Measurements from ENCODE around the gene NCK2.

DNA sequence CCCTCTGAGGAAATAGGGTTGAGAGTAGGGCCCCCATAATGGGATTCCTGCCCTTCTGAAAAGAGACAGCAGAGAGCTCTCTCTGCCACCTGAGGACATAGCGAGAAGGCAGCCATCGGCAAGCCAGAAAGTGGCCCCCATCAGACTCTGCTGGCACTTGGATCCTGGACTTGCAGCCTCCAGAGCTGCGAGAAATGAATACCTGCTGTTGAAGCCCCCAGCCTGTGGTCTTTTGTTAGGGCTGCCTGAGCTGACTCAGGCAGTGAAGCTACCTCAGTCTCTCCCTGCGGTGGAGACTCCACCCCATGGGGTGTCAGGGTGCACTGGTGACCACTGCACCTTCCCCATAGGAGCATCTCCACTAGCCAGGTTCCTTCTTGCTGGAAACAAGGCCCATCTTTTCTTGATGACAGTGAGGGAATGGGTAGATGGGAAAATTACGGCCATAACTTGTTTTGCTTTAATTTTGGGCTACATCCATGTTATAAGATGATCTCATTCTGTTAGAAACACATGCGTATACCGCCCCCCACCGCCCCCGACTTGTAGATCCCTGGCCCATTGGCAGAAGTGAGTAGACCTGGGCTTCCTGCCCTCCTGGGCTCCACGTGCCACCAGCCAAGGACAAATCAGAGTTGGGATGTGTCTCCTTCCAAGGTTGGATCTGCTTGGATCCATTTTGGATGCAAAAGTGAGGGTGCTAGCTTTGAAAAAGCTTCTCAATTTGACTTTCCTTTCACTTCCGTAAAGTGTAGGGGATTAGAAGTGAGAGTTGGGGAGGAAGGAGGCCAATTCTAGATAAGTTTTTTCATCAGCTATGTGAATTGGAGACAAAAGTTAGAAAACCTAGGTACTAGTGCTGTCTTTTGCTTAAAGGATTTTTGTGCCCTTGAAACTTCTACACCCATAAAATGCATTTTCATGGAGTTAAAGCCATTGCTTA lies 42.9 kb downstream of the NCK2 start:
- TF ChIP-seq, protein P1, sequence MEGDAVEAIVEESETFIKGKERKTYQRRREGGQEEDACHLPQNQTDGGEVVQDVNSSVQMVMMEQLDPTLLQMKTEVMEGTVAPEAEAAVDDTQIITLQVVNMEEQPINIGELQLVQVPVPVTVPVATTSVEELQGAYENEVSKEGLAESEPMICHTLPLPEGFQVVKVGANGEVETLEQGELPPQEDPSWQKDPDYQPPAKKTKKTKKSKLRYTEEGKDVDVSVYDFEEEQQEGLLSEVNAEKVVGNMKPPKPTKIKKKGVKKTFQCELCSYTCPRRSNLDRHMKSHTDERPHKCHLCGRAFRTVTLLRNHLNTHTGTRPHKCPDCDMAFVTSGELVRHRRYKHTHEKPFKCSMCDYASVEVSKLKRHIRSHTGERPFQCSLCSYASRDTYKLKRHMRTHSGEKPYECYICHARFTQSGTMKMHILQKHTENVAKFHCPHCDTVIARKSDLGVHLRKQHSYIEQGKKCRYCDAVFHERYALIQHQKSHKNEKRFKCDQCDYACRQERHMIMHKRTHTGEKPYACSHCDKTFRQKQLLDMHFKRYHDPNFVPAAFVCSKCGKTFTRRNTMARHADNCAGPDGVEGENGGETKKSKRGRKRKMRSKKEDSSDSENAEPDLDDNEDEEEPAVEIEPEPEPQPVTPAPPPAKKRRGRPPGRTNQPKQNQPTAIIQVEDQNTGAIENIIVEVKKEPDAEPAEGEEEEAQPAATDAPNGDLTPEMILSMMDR (IDR thresholded peaks at IDR 0.05 in 2 of 3, conservative IDR thresholded peaks at IDR 0.05 in 1 of 3; ENCODE audit: borderline replicate concordance in 1 of 3, insufficient read depth in 1 of 3, low read depth in 2 of 3, low read length in 2 of 3) = no peak
- TF ChIP-seq RAD21 (IDR thresholded peaks at IDR 0.05; ENCODE audit: low read depth) (no peak), POLR2AphosphoS5 (IDR thresholded peaks at IDR 0.05; ENCODE audit: low read depth, low read length) (no peak), POLR2A (IDR thresholded peaks at IDR 0.05; ENCODE audit: borderline replicate concordance, extremely low read depth, insufficient read depth, insufficient read length) (no peak), EZH2 (IDR thresholded peaks at IDR 0.05) (no peak), ELF1 (IDR thresholded peaks at IDR 0.05; ENCODE audit: borderline replicate concordance, low read depth) (no peak), YY1 (IDR thresholded peaks at IDR 0.05; ENCODE audit: extremely low read depth, insufficient replicate concordance, low read depth, low read length) (no peak)
- TF ChIP-seq, protein P2, sequence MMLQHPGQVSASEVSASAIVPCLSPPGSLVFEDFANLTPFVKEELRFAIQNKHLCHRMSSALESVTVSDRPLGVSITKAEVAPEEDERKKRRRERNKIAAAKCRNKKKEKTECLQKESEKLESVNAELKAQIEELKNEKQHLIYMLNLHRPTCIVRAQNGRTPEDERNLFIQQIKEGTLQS (IDR thresholded peaks at IDR 0.05) = no peak
